HG03378 (cell line): ENCODE data around the gene HSD17B13.
"Not testable (repeated sequence)": the region's sequence is repeated elsewhere in the genome, so short reads cannot be mapped to it uniquely, and the experiment has no call there.

Source experiments
- ATAC-seq: cut with Tn5 transposase; IDR thresholded peaks from one replicate; pipeline ENCODE4 v1.9.1; 2021; ENCODE audit warnings: mild to moderate bottlenecking, moderate library complexity; ENCODE audit not compliant: unreplicated experiment

Gene HSD17B13

GRCh38 chr4:87317527-87317926, 5.2 kb downstream of the HSD17B13 start:
- no peak for ATAC-seq

DNA sequence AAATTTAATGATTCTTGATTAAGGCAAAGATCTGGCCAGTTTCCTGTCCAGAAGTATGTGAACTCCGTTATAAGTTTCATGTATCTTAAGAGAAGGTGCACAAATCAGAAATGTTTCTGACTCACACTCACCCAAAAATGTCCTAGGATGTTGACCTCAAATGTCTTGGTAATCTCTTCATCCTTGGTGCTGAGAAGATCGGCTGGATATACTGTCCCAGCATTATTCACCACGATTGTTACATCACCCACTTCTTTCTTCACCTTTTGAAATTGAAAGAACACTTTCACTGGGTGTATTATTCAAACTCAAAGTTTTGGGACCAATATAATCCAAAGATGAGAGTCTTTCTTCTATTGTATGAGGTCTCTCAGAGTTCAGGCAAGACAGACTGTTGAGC, 5.7 kb downstream of the HSD17B13 start:
- no peak for ATAC-seq

GRCh38 chr4:87315000-87315399, 7.7 kb downstream of the HSD17B13 start:
- not testable (repeated sequence) for ATAC-seq

DNA sequence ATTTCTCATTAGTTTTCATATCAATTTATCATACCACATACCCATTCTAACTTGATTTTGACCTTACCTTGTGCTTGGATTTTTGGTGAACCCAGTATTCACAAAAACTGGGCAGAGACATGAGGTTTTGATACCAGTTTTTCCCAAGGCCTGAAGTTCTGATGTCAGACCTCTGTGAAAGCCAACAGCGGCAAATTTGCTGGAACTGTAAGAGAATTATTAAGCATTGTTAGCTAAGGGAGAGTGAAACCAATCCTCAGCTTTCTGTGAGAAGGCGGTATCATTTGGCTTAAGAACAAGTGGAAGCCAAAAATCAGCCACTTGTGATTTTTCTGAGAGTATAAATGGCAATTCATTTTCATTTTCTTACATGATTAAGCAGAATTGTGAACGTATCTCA, 8.9 kb downstream of the HSD17B13 start:
- ATAC-seq, result no peak

- no peak for ATAC-seq
Measured at GRCh38 chr4:87311684-87312083, 11.0 kb downstream of the HSD17B13 start.

- ATAC-seq, result no peak
Measured at GRCh38 chr4:87310691-87311335, 11.9 kb downstream of the HSD17B13 start.

DNA sequence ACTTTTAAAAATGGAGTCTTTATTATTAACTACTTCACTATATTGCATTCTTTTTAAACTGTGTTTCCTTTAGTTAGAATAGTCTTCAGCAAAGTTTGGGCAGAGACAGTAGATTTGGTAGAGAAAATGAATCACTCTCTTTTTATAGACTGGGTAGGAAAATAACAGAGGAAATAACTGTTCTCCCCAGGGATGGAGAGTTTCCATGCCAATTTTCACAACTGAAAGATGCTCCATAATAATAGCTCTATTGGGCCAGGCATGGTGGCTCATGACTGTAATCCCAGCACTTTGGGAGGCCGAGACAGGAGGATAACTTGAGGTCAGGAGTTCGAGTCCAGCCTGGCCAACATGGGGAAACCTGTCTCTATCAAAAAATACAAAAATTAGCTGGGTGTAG, 13.1 kb downstream of the HSD17B13 start:
- ATAC-seq, result no peak

DNA sequence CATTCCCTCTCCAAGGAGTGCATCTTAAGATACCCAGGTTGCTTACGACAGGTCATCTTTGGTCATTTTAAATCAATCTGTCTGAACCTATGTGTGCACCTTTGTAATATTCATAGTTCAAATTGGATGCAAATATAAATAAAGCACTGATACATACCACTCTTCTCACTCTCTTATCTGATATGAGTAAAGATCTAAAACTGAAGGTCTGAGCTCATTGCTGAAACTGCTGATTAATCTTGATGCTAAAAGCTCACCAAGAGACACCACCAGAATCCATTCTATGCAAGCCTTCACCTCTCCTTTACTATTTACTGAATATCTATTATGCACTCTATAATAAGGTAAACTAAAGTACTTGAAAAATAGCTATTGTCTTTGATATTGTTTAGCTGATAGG, 16.6 kb downstream of the HSD17B13 start:
- peak; percentile 63 for ATAC-seq

GRCh38 chr4:87305562-87305961, 17.1 kb downstream of the HSD17B13 start:
- ATAC-seq, result no peak

DNA sequence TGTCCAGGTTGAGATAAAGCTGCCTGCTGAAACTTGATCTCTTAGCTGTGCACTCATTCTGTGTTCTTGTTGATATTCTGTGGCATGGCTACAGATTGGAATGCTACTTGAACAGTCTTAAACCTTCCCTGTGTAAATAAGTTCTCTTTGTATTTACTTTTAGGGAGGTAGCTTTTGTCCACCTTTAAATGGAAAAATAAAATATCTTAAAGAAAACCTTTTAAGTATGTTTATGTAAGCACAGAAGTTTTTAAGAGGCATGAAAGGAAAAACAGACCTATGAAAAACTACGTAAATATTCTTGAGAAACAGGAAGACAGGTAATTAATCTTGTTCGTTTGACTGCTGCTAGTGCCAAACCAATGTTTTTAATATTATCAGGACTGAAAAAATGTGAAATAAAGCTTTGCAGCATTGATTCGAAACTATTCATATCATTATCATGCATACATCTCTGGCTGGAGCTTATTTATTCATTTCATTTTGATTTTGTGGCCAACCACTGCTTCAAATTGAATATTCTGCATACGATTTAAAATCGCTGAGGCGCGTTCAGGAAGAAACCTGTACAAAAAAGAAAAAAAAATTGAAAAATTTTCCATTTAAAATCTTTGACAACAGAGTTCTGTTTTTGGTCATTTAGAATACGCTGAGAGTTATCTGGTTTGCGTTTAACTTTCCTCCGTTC, 17.8 kb downstream of the HSD17B13 start:
- ATAC-seq, result no peak

GRCh38 chr4:87299898-87300297, 22.8 kb downstream of the HSD17B13 start:
- ATAC-seq, result no peak

- ATAC-seq, result no peak
Measured at GRCh38 chr4:87298362-87298761, 24.3 kb downstream of the HSD17B13 start.

- ATAC-seq, result not testable (repeated sequence)
Measured at GRCh38 chr4:87294911-87295310, 27.8 kb downstream of the HSD17B13 start.

GRCh38 chr4:87293889-87294288, 28.8 kb downstream of the HSD17B13 start:
- ATAC-seq, result not testable (repeated sequence)

GRCh38 chr4:87286970-87287369, 35.7 kb downstream of the HSD17B13 start:
- ATAC-seq, result no peak

DNA sequence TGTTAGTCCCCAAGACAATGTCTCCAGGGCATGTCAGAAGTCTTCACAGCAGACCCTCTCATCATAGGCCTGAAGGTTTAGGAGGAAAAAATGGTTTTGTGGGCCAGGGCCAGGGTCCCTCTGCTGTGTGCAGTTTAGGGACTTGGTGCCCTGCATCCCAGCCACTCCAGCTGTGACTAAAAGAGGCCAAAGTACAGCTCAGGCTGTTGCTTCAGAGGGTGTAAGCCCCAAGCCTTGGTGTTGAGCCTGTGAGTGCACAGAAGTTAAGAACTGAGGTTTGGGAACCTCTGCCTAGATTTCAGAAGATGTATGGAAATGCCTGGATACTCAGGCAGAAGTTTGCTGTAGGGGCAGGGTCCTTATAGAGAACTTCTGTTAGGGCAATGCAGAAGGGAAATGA, 38.4 kb downstream of the HSD17B13 start:
- ATAC-seq, result not testable (repeated sequence)

GRCh38 chr4:87283151-87283550, 39.5 kb downstream of the HSD17B13 start:
- ATAC-seq, result no peak

DNA sequence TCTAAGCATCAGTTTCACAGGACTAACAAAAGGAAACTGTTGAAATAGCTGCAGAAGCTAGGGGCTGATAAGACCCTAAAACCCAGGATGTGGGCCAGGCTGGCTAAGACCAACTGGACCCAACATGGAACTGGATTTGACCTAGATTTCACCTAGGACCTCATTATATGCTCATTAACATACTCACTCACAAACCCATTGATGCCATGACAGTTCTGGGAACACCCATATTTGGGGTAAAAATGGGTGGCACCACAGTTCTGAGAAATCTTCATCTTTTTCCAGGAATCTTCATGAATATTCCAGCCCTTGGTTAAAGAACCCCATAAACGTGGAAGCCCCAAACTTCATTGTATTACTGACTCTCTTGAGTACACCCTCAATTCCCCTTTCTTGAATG, 41.1 kb downstream of the HSD17B13 start:
- no peak for ATAC-seq

DNA sequence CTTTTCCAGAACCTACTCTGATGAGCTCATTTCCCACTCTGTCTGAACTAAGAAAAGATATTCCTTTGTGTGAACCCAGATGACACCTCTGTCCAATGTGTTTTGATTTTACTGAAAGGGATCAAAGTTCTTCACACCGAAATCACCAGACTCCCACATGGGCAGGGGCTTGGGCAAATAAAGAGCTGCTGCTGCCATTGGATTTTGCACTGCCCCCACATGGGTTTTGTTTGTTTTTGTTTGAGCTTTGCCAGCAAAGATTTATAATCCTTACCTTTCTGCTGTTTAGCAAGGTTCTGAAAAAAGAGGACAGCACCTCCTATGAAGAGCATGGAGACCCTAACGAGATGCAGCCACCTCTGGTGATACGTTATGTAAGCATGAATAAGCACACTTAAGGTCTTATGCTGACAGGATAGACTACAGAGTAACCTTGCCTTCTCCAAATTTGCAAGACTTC, 44.3 kb downstream of the HSD17B13 start:
- ATAC-seq, result no peak

DNA sequence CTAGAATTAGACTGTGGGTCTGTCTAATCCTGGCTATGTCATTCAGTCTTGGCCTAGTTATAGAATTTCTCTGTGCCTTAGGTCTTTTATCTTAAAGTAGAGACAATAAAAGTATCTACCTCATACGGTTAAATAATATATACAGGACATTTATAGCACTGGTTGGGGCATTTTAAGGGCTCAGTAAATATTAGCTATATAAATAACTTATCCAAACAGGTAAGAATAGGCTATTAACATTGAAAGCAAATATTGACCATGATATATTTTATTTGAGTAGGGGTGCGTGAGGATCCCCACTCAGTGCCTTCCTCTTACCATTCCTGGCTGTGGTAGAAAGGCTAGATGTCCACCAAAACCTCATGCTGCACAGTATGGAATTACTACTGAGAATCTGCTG, 47.4 kb downstream of the HSD17B13 start:
- no peak for ATAC-seq

- no peak for ATAC-seq
Measured at GRCh38 chr4:87274803-87275202, 47.9 kb downstream of the HSD17B13 start.

- ATAC-seq, result no peak
Measured at GRCh38 chr4:87274327-87274726, 48.4 kb downstream of the HSD17B13 start.

GRCh38 chr4:87270825-87271224, 51.9 kb downstream of the HSD17B13 start:
- ATAC-seq, result no peak
